Panc1 (cell line): ENCODE measurements around the gene PDYN. TPM values are rescaled to one million over a fixed set of nuclear protein-coding genes. Genes with fewer than 3 reads are reported as not detected.
"Not testable (repeated sequence)": the region's sequence is repeated elsewhere in the genome, so short reads cannot be mapped to it uniquely, and the experiment has no call there.

Experiments used
- ATAC-seq: fragments of 200-7000 bp; cut with Tn5 transposase; 2 replicates; pipeline ENCODE4 v1.9.1; 2020; ENCODE audit warnings: mild to moderate bottlenecking, moderate library complexity
- BruUV-seq: library from RNA; stranded (reverse); fragments of 400-500 nt; replicated peaks from 2 replicates; lab custom pipeline; 2021; lab: Mats Ljungman, UMichigan
- CTCF ChIA-PET: fragments of 300-600 bp; sonication (Branson Sonifier 250); formaldehyde crosslinking; loops from one replicate; lab custom pipeline; 2022; ENCODE audit warnings: antibody characterized with exemption; lab: Charles Lee
- POLR2A ChIA-PET: fragments of 300-600 bp; sonication (Branson Sonifier 250); formaldehyde crosslinking; loops from one replicate; lab custom pipeline; 2022; ENCODE audit warnings: antibody characterized with exemption; lab: Charles Lee
- DNase-seq: peaks from one replicate; pipeline ENCODE4 v3.0.0-alpha.2; 2010; ENCODE audit warnings: low read depth, low spot score
- H3K27ac ChIP-seq: 2 replicates; pipeline ENCODE4 v1.5.1; 2011; ENCODE audit warnings: mild to moderate bottlenecking, low read length, inconsistent platforms
- H3K27me3 ChIP-seq: fragments of 200-500 bp; sonication (Bioruptor generic); 2 replicates; pipeline ENCODE4 v1.6.0; 2014; ENCODE audit warnings: low read length, inconsistent platforms; ENCODE audit not compliant: control insufficient read depth, insufficient read depth
- H3K36me3 ChIP-seq: fragments of 200-500 bp; sonication (Bioruptor generic); 2 replicates; pipeline ENCODE4 v1.5.1; 2014; ENCODE audit warnings: inconsistent platforms, mild to moderate bottlenecking, low read length, moderate library complexity; ENCODE audit not compliant: control insufficient read depth, insufficient read depth
- H3K4me1 ChIP-seq: 2 replicates; pipeline ENCODE4 v1.5.1; 2011; ENCODE audit warnings: inconsistent platforms, mild to moderate bottlenecking, low read length, moderate library complexity; ENCODE audit not compliant: control insufficient read depth, insufficient read depth
- H3K4me3 ChIP-seq, 2 experiments: 2 replicates each; pipeline ENCODE4 v1.5.1; 2011 to 2012; ENCODE audit warnings: low read depth in 2 of 2, low read length in 2 of 2, mild to moderate bottlenecking in 2 of 2, inconsistent platforms in 1 of 2, moderate library complexity in 1 of 2
- H3K9me3 ChIP-seq: fragments of 200-500 bp; sonication (Bioruptor generic); 2 replicates; pipeline ENCODE4 v1.5.1; 2014; ENCODE audit warnings: low read depth, mild to moderate bottlenecking, inconsistent platforms, low read length, moderate library complexity; ENCODE audit not compliant: control insufficient read depth, insufficient read depth
- POLR2AphosphoS5 ChIP-seq: IDR thresholded peaks from 2 replicates; pipeline ENCODE4 v1.6.1; 2012; ENCODE audit warnings: mild to moderate bottlenecking, low read depth, low read length, moderate library complexity
- SIN3A ChIP-seq: IDR thresholded peaks from 2 replicates; pipeline ENCODE4 v1.6.1; 2012; ENCODE audit warnings: low read depth, mild to moderate bottlenecking, low read length, moderate library complexity, borderline replicate concordance; ENCODE audit not compliant: insufficient read depth
- TCF7L2 ChIP-seq: IDR thresholded peaks from 2 replicates; pipeline ENCODE4 v1.6.1; 2011; ENCODE audit warnings: mild to moderate bottlenecking, low read depth, low read length, inconsistent platforms
- in situ Hi-C: cut with HindIII; loops from 2 replicates; pipeline ENCODE4 v1.10.0; 2016; ENCODE audit warnings: low sequenced_read_pairs, low pct_unique_long_range_greater_than_20kb
- intact Hi-C: fragments of 100-400 bp; cut with micrococcal nuclease; formaldehyde crosslinking; loops from one replicate; pipeline ENCODE4 v1.10.0; 2022; ENCODE audit not compliant: unreplicated experiment
- total RNA-seq: library from RNA; stranded (reverse); gene quantifications from one replicate; pipeline ENCODE4 v1.2.1, GENCODE V29; 2021; ENCODE audit not compliant: unreplicated experiment
- TF ChIP-seq, protein P1 (sequence below), 2 experiments: IDR thresholded peaks; 2 replicates each; pipeline ENCODE4 v1.6.1; 2011 to 2012; ENCODE audit warnings: low read depth in 2 of 2, control low read depth in 1 of 2, low read length in 1 of 2, mild to moderate bottlenecking in 1 of 2, moderate library complexity in 1 of 2; ENCODE audit not compliant: insufficient read depth in 1 of 2
- TF ChIP-seq, protein P2 (sequence below): fragments of 450-650 bp; IDR thresholded peaks from 2 replicates; pipeline ENCODE4 v1.5.1; 2017; ENCODE audit warnings: mild to moderate bottlenecking

PDYN gene
- total RNA-seq, 1 experiment from 2014 or later = not detected

DNA sequence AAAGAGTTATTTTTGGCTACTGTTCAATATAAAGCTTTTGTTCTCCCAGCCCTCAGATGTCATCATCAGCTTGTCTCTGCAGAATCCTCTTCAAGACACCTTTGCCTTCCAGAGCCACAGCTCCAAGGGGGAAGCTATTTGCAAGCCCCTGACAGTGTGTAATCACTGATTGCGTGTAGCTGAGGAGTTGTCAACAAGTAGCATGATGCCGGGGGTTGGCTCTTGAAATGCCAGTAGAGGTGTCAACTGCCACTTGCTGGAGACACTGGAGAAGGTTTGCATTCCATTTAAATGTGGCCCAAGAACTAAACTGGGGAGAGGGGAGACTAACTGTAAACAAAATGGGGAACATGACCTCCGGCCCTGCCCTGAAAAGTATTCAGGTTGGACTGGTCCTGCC lies 44.3 kb upstream of the PDYN start:
- no peaks in the 10 kb centered on the region for H3K4me1 ChIP-seq
- POLR2A ChIA-PET = no interaction called here
- in situ Hi-C loops = no loop called here
- no peak for TF ChIP-seq POLR2AphosphoS5
- TF ChIP-seq TCF7L2 = no peak
- TF ChIP-seq, protein P1, sequence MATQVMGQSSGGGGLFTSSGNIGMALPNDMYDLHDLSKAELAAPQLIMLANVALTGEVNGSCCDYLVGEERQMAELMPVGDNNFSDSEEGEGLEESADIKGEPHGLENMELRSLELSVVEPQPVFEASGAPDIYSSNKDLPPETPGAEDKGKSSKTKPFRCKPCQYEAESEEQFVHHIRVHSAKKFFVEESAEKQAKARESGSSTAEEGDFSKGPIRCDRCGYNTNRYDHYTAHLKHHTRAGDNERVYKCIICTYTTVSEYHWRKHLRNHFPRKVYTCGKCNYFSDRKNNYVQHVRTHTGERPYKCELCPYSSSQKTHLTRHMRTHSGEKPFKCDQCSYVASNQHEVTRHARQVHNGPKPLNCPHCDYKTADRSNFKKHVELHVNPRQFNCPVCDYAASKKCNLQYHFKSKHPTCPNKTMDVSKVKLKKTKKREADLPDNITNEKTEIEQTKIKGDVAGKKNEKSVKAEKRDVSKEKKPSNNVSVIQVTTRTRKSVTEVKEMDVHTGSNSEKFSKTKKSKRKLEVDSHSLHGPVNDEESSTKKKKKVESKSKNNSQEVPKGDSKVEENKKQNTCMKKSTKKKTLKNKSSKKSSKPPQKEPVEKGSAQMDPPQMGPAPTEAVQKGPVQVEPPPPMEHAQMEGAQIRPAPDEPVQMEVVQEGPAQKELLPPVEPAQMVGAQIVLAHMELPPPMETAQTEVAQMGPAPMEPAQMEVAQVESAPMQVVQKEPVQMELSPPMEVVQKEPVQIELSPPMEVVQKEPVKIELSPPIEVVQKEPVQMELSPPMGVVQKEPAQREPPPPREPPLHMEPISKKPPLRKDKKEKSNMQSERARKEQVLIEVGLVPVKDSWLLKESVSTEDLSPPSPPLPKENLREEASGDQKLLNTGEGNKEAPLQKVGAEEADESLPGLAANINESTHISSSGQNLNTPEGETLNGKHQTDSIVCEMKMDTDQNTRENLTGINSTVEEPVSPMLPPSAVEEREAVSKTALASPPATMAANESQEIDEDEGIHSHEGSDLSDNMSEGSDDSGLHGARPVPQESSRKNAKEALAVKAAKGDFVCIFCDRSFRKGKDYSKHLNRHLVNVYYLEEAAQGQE (IDR thresholded peaks at IDR 0.05; ENCODE audit: insufficient read depth in 1 of 2, low read depth in 2 of 2, low read length in 1 of 2) = no peak
- no peak for TF ChIP-seq SIN3A
- TF ChIP-seq, protein P2, sequence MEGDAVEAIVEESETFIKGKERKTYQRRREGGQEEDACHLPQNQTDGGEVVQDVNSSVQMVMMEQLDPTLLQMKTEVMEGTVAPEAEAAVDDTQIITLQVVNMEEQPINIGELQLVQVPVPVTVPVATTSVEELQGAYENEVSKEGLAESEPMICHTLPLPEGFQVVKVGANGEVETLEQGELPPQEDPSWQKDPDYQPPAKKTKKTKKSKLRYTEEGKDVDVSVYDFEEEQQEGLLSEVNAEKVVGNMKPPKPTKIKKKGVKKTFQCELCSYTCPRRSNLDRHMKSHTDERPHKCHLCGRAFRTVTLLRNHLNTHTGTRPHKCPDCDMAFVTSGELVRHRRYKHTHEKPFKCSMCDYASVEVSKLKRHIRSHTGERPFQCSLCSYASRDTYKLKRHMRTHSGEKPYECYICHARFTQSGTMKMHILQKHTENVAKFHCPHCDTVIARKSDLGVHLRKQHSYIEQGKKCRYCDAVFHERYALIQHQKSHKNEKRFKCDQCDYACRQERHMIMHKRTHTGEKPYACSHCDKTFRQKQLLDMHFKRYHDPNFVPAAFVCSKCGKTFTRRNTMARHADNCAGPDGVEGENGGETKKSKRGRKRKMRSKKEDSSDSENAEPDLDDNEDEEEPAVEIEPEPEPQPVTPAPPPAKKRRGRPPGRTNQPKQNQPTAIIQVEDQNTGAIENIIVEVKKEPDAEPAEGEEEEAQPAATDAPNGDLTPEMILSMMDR = no peak
- BruUV-seq = no TSS peak
- DNase-seq (no peak), ATAC-seq (no peak)
- H3K4me3 ChIP-seq = no peak overlapping the region
- no peaks in the 10 kb centered on the region for H3K9me3 ChIP-seq
- H3K27ac ChIP-seq = no peak overlapping the region
- no peaks in the 10 kb centered on the region for H3K36me3 ChIP-seq
- CTCF ChIA-PET = no interaction called here
- H3K27me3 ChIP-seq = peaks cover 20% of the 10 kb centered on the region
- intact Hi-C loops = no loop called here

DNA sequence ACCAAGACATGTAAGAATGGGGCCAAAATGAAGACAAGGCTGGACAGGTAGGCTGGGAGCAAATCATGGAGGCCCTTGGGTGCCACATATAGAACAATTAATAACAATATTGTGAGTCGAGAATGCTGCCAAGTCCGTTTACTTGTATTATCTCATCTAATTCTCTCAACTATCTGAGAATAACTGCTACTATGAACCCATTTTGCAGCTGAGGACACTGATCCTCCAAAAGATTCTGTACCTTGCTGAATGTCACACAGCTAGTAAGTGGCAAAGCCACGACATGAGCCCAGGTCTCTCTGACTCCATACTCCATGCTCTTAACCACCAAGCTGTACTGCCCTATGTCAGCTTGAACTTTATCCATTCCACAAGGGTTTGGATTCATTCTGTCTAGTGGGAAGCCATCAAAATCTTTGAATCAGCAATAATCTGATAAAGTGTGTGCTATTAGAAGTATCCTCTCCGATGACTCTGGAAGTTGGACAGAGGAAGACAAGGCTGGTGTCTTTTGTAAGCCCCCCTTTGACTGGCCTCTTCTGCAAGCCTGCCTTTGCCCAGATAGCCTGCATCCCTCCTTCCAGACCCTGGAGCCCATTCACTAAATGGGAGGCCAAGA lies 43.5 kb upstream of the PDYN start:
- ATAC-seq (no peak), DNase-seq (no peak)
- Histone ChIP-seq H3K4me1 (no peaks in the 10 kb centered on the region), H3K4me3 (no peak overlapping the region), H3K27ac (no peak overlapping the region), H3K36me3 (no peaks in the 10 kb centered on the region), H3K9me3 (no peaks in the 10 kb centered on the region), H3K27me3 (peaks cover 24% of the 10 kb centered on the region)
- in situ Hi-C loops (no loop called here), intact Hi-C loops (no loop called here)
- ChIA-PET POLR2A (no interaction called here), CTCF (no interaction called here)
- BruUV-seq = no TSS peak
- TF ChIP-seq, protein P2 = no peak
- TF ChIP-seq POLR2AphosphoS5 (no peak), SIN3A (no peak)

DNA sequence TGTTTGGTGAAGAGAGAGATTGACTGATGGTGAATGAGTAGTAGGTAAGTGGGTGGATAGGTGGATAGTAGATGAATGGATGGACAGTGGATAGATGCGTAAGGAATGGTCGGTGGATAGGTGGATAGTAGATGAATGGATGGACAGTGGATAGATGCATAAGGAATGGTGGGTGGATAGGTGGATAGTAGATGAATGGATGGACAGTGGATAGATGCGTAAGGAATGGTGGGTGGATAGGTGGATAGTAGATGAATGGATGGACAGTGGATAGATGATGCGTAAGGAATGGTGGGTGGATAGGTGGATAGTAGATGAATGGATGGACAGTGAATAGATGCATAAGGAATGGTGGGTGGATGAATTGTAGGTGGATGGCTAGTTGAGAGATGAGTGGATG lies 42.5 kb upstream of the PDYN start:
- H3K27ac ChIP-seq, H3K4me1 ChIP-seq, POLR2A ChIA-PET, H3K4me3 ChIP-seq, H3K36me3 ChIP-seq, ATAC-seq, in situ Hi-C loops, BruUV-seq, H3K9me3 ChIP-seq, intact Hi-C loops, CTCF ChIA-PET, DNase-seq: not testable (repeated sequence)
- peaks cover 27% of the 10 kb centered on the region for H3K27me3 ChIP-seq
